HG02981 (cell line): Measurements from ENCODE around the gene WNT3.
"Not testable (repeated sequence)": the region's sequence is repeated elsewhere in the genome, so short reads cannot be mapped to it uniquely, and the experiment has no call there.

Experiments
- ATAC-seq: cut with Tn5 transposase; IDR thresholded peaks from one replicate; pipeline ENCODE4 v1.9.1; 2021; ENCODE audit warnings: mild to moderate bottlenecking, moderate library complexity; ENCODE audit not compliant: unreplicated experiment

The WNT3 gene

GRCh38 chr17:46814446-46814845, 4.0 kb downstream of the WNT3 start:
- ATAC-seq = no peak

GRCh38 chr17:46813920-46814319, 4.6 kb downstream of the WNT3 start:
- no peak for ATAC-seq

- no peak for ATAC-seq
These were observed 5.7 kb downstream of the WNT3 start for GRCh38 chr17:46812624-46813318.

- no peak for ATAC-seq
These were observed 6.4 kb downstream of the WNT3 start for GRCh38 chr17:46811978-46812583.

- no peak for ATAC-seq
These were observed 7.7 kb downstream of the WNT3 start for GRCh38 chr17:46810837-46811236.

DNA sequence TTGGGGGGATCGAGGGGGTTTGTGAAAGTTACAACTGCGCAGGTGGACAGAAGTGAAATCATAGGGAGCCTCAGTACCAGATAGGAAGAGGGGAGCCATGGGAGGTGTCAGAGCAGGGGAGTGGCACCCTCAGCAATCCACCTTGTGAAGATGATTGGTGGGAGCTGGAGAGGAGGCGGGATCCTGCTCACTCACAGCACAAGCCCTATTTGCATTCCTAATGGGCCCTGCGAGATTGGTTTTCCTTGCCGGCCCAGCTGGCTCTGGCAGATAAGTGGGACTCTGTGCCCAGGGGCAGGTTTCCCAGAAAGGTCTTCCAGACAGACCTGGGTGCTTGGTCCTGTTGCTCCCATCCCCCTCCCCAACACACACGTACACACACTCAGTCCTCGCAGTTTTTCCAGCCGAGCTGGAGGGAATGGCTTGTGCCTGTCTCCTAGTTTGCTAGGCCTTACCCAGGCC, 9.4 kb downstream of the WNT3 start:
- ATAC-seq = no peak

DNA sequence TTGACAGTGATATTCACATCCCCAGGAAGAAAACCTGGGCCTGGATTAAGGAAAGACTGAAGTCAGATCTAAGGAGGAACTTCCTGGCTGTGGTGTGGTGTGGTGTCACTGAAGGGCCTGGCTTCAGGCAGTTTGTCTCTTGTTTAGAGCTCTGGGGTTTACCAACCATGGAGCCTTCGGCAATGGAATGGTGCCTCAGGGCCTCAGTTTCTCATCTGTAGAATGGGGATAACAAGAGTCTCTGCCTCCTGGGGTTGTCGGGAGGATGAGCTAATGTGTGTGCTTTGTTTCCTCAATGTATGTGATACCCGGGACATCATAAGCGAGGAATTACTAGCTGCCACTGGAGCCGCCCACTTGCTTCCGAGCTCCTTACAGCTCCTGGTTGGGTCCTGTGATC, 12.7 kb downstream of the WNT3 start:
- no peak for ATAC-seq

DNA sequence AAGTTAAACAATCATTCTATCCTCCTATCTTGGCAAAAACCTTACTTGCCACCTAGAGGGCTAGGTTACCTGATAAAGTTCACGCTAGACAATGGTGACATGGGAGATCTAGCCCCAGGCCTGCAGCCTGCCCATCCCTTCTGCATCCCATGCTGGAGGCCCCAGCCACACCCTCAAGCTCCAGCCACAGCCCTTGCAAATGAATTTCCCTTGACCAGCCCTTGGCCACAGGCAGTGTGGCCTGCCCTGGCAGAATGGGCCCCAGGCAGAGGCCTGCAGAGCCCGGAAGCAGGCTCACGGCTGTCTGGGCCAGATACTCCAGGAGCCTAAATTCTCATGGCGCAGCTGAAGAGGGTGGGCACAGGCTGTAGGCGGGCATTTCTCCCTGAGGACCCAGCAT, 14.9 kb downstream of the WNT3 start:
- ATAC-seq = no peak

DNA sequence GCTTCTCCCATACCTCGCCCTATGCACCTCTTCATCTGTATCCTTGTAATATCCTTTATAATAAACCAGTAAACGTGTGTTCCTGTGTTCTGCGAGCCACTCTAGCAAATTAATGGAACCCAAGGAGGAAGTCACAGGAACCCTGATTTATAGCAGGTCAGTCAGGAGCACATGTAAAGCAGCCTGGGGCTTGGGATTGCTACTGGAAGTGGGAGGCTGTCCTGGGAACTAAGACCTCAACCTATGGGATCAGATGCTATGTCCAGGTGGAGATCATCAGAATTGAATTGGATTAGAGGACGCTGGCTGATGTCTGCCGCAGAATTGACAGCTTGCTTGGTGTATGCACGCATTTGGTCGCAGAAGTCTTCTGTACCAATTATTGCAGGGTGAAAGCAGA, 15.7 kb downstream of the WNT3 start:
- no peak for ATAC-seq

DNA sequence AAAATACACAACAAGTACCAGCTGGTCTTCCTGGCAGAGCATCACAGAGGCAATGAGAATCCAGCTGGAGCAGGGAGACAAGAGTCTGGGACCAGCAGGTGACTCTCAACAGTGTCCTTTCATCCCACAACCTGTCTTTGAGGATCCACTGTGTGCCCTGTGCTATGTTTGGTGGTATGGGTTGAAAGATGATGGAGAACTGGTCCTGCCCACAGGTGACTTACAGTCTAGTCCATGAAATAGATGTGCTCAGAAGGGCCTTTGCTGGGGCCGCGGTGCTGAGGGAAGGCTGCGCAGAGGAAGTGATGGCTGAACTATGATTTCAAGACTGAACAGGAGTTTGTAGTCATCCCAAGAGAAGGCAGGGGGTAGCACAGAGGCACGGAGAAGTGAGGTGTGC, 17.9 kb downstream of the WNT3 start:
- ATAC-seq = no peak

- ATAC-seq = no peak
These were observed 21.4 kb downstream of the WNT3 start for GRCh38 chr17:46796956-46797530.

DNA sequence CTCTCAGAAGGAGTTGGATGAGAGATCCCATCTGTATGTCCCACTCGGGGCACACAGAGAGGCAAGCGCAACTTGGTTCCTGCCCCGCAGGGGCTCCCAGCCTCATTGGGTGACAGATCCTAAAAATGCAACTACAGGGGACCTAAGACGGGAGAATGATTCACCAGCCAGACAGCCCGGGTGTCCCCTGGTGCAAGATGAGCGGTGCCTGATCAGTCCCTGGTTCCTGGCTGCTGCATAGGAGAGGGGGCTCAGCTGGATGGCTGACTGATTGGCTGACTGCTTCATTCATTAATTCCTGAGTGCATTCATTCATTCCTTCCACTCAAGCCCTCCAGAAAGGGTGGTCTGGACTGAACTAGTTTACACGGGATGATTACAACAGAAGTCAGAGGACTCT, 22.0 kb downstream of the WNT3 start:
- no peak for ATAC-seq

GRCh38 chr17:46796084-46796483, 22.4 kb downstream of the WNT3 start:
- no peak for ATAC-seq

- no peak for ATAC-seq
These were observed 23.0 kb downstream of the WNT3 start for GRCh38 chr17:46795379-46795952.

DNA sequence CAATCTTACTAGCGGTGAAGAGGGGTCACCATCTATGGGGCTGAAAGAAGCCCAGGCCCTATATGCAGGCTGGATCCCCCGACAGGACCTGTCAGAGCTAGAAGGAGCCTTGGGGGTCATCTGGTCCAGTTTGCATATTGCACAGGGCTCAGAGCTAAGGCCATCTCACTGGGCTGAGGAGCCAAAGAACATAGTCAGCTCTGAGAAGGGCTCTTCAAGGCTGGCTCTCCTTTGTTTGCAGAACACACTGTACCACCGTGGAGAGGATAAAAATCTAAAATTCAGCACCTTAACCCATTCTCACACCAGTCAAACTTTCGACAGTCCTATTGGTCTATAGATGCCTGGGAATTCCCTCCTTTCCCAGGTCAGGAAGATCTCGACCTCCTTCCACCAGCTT, 24.2 kb downstream of the WNT3 start:
- no peak for ATAC-seq

DNA sequence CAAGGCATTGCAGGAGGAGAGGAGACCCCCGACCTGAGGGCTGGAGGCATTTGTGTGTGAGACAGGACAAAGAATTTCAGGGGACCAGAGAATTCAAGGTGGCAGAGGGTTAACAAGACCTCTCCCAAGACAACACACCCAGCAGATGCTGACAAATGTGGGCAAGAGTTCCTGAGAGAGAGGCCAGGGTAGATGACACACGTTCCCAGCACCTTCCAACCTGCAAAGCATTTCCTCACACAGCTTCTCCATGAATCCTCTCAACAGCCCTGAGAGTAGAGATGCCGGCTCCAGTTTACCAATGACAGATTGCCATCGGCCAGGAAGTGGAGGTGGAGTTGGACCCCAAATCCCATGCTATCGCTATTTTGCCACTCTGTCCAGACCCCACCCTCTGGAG, 25.0 kb downstream of the WNT3 start:
- ATAC-seq = no peak

DNA sequence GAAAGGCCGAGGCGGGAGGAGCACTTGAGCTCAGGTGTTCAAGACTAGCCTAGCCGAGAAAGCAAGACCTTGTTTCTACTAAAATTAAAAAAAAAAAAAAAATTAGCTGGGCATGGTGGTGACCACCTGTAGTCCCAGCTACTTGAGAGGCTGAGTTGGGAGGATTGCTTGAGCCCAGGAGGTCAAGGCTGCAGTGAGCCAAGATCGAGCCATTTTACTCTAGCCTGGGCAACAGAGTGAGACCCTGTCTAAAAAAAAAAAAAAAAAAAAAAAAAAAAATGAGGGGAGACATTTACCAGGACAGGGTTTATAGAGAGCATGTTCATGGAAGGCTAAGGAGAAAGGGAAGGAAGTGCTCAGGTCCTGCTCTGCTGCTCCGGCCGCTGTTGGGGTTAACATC, 25.5 kb downstream of the WNT3 start:
- ATAC-seq = not testable (repeated sequence)

DNA sequence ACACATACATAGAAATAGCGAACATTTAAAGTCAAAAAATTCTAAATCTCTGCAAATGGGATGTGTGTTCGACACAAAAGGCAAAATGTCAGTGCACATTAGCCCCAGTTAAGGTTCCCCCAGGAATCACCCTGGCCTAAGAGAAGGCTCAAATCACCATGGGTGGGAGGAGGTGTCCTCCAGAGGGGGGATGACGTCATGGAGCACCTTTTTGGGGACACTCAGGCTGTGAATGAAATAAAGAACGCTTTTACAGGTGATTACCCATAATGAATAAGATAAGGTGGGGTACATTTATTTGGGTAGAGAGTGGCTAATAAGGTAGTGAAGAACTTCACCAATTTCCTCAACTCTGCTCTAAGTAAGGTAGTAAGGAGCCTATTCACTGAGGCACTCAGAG, 26.4 kb downstream of the WNT3 start:
- no peak for ATAC-seq

DNA sequence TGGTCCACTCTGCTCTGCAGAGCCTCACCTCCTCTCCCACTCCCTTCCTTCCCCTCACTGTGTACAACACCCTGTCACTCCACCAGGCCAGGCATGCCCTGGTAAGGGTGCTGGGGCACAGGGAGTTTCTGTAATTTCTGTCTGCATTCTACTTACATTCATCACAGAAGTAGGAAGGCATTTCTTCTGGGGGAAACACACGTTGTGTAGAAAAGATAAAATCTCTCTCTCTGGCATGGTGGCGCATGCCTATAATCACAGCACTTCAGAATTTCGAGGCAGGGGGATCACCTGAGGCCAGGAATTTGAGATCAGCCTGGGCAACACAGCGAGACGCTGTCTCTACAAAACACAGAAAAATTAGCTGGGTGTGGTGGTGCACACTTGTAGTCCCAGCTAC, 27.0 kb downstream of the WNT3 start:
- no peak for ATAC-seq

- ATAC-seq = no peak
These were observed 28.3 kb downstream of the WNT3 start for GRCh38 chr17:46790216-46790615.

GRCh38 chr17:46789610-46790009, 28.9 kb downstream of the WNT3 start:
- ATAC-seq = no peak

DNA sequence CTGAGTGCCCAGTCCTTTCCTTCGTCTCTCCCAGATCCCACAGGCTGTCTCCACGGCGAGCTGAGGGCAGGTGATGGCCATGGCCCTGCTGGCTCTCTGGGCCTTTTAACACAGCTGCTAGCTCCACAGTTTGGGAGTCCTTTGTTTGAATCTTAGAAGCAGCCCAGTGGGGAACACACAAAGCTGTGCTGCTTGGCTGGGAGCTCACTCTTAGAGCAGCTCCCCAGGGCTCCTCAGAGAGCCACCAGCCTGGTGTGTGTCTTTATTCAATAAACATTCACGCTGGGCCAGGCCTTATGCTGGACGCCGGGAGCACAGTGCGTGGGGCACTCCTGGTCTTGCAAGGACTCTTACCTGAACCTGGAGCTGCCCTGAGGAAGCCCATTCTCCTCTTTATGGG, 29.7 kb downstream of the WNT3 start:
- ATAC-seq = no peak
